Rectal smooth muscle tissue (tissue), 1 donor: Measurements from ENCODE around the gene DUOXA2.

Source experiments
- H3K27ac ChIP-seq: one replicate; pipeline ENCODE4 v1.7.0; 2013; ENCODE audit warnings: low read depth, low read length, inconsistent platforms
- H3K27me3 ChIP-seq: one replicate; pipeline ENCODE4 v1.7.0; 2013; ENCODE audit warnings: low read length; ENCODE audit not compliant: control insufficient read depth, insufficient read depth
- H3K36me3 ChIP-seq: one replicate; pipeline ENCODE4 v1.7.0; 2013; ENCODE audit warnings: low read length; ENCODE audit not compliant: control insufficient read depth, insufficient read depth
- H3K4me1 ChIP-seq: one replicate; pipeline ENCODE4 v1.7.0; 2013; ENCODE audit warnings: low read length; ENCODE audit not compliant: control insufficient read depth, insufficient read depth
- H3K4me3 ChIP-seq: one replicate; pipeline ENCODE4 v1.7.0; 2013; ENCODE audit warnings: low read length
- H3K9ac ChIP-seq: one replicate; pipeline ENCODE4 v1.7.0; 2013; ENCODE audit warnings: low read length

Gene DUOXA2

GRCh38 chr15:45114751-45115085, 592 bp downstream of the DUOXA2 start:
- H3K27ac ChIP-seq = no peak overlapping the region
- H3K27me3 ChIP-seq = peaks cover 49% of the 10 kb centered on the region
- H3K4me1 ChIP-seq = peaks cover 3% of the 10 kb centered on the region
- H3K36me3 ChIP-seq = no peaks in the 10 kb centered on the region
- H3K9ac ChIP-seq = no peak overlapping the region
- no peak overlapping the region for H3K4me3 ChIP-seq

- H3K27me3 ChIP-seq = peaks cover 47% of the 10 kb centered on the region
- H3K9ac ChIP-seq = no peak overlapping the region
- H3K36me3 ChIP-seq = no peaks in the 10 kb centered on the region
- H3K4me1 ChIP-seq = peaks cover 3% of the 10 kb centered on the region
- no peak overlapping the region for H3K27ac ChIP-seq
- H3K4me3 ChIP-seq = no peak overlapping the region
Measured at GRCh38 chr15:45115312-45115820, 1.2 kb downstream of the DUOXA2 start.

- no peak overlapping the region for H3K27ac ChIP-seq
- no peak overlapping the region for H3K4me3 ChIP-seq
- H3K9ac ChIP-seq = no peak overlapping the region
- H3K27me3 ChIP-seq = peaks cover 51% of the 10 kb centered on the region
- peaks cover 3% of the 10 kb centered on the region for H3K4me1 ChIP-seq
- no peaks in the 10 kb centered on the region for H3K36me3 ChIP-seq
Measured at GRCh38 chr15:45116006-45116481, 1.9 kb downstream of the DUOXA2 start.

- Histone ChIP-seq H3K27ac (no peak overlapping the region), H3K4me1 (peaks cover 3% of the 10 kb centered on the region), H3K4me3 (peak overlapping the region; percentile 5), H3K9ac (no peak overlapping the region), H3K36me3 (no peaks in the 10 kb centered on the region), H3K27me3 (peaks cover 51% of the 10 kb centered on the region)
Measured at GRCh38 chr15:45116482-45117307, 2.6 kb downstream of the DUOXA2 start.

GRCh38 chr15:45117308-45118130, 3.4 kb downstream of the DUOXA2 start:
- Histone ChIP-seq H3K4me1 (peaks cover 3% of the 10 kb centered on the region), H3K36me3 (no peaks in the 10 kb centered on the region), H3K9ac (no peak overlapping the region), H3K4me3 (peak overlapping the region; percentile 35), H3K27me3 (peaks cover 48% of the 10 kb centered on the region), H3K27ac (no peak overlapping the region)

- Histone ChIP-seq H3K36me3 (no peaks in the 10 kb centered on the region), H3K4me1 (peaks cover 3% of the 10 kb centered on the region), H3K27ac (no peak overlapping the region), H3K4me3 (peak overlapping the region; percentile 35), H3K9ac (no peak overlapping the region), H3K27me3 (peaks cover 42% of the 10 kb centered on the region)
Measured at GRCh38 chr15:45118131-45118588, 4.0 kb downstream of the DUOXA2 start.

GRCh38 chr15:45118996-45119395, 4.9 kb downstream of the DUOXA2 start:
- Histone ChIP-seq H3K4me1 (peaks cover 3% of the 10 kb centered on the region), H3K27ac (no peak overlapping the region), H3K27me3 (peaks cover 36% of the 10 kb centered on the region), H3K36me3 (no peaks in the 10 kb centered on the region), H3K9ac (no peak overlapping the region), H3K4me3 (no peak overlapping the region)

GRCh38 chr15:45120081-45120972, 6.2 kb downstream of the DUOXA2 start:
- Histone ChIP-seq H3K36me3 (no peaks in the 10 kb centered on the region), H3K4me1 (peaks cover 3% of the 10 kb centered on the region), H3K27me3 (peaks cover 26% of the 10 kb centered on the region), H3K4me3 (no peak overlapping the region), H3K27ac (no peak overlapping the region), H3K9ac (no peak overlapping the region)

- Histone ChIP-seq H3K27ac (no peak overlapping the region), H3K4me1 (peaks cover 3% of the 10 kb centered on the region), H3K36me3 (no peaks in the 10 kb centered on the region), H3K27me3 (peaks cover 21% of the 10 kb centered on the region), H3K4me3 (no peak overlapping the region), H3K9ac (no peak overlapping the region)
Measured at GRCh38 chr15:45121020-45121419, 6.9 kb downstream of the DUOXA2 start.

- Histone ChIP-seq H3K9ac (no peak overlapping the region), H3K4me1 (peaks cover 3% of the 10 kb centered on the region), H3K27ac (no peak overlapping the region), H3K36me3 (no peaks in the 10 kb centered on the region), H3K27me3 (peaks cover 17% of the 10 kb centered on the region), H3K4me3 (no peak overlapping the region)
Measured at GRCh38 chr15:45121706-45122417, 7.7 kb downstream of the DUOXA2 start.

GRCh38 chr15:45122719-45123118, 8.6 kb downstream of the DUOXA2 start:
- H3K4me1 ChIP-seq = no peaks in the 10 kb centered on the region

More at GRCh38 chr15:45122719-45123118, 8.6 kb downstream of the DUOXA2 start:
- Histone ChIP-seq H3K27me3 (peaks cover 11% of the 10 kb centered on the region), H3K27ac (no peak overlapping the region), H3K9ac (no peak overlapping the region), H3K36me3 (no peaks in the 10 kb centered on the region), H3K4me3 (no peak overlapping the region)
